ENCODE results near the gene ASCL2. TPM values are rescaled to one million over a fixed set of nuclear protein-coding genes. Genes with fewer than 3 reads are reported as not detected.

ASCL2 gene
- total RNA-seq, 1 experiment from 2014 or later: 0.35 TPM

GRCh38 chr11:2265854-2266585 is 4.4 kb downstream of the ASCL2 start:
- TF ChIP-seq CTCF (conservative IDR thresholded peaks at IDR 0.05): no peak
- H2BK120ac ChIP-seq (ENCODE audit: low read depth, low read length, poor library complexity, severe bottlenecking): no peak overlapping the region
- no peak overlapping the region for H2BK12ac ChIP-seq (ENCODE audit: insufficient read length, low read depth, low read length)
- H2BK20ac ChIP-seq (ENCODE audit: low read depth, low read length, poor library complexity, severe bottlenecking): no peak overlapping the region
- H2AFZ ChIP-seq (ENCODE audit: low read length): no peak overlapping the region
- H2AK5ac ChIP-seq (ENCODE audit: insufficient read length, low read length): no peak overlapping the region
- H4K91ac ChIP-seq (ENCODE audit: insufficient read length, low read depth, low read length): no peak overlapping the region
- no peak overlapping the region; a peak in 1 of 5 replicates for H3K4me3 Mint-ChIP-seq
- no peaks in the 10 kb centered on the region for H3K36me3 Mint-ChIP-seq (ENCODE audit: insufficient read depth in 1 of 3, low read depth in 3 of 3)
- no peak overlapping the region for H3T11ph ChIP-seq (ENCODE audit: low read length)
- H3K79me1 ChIP-seq (ENCODE audit: insufficient read depth, low read depth, low read length, poor library complexity, severe bottlenecking): no peaks in the 10 kb centered on the region
- no peak overlapping the region for H3K4me2 ChIP-seq (ENCODE audit: insufficient read depth, insufficient read length, low read length)
- H3K27me3 ChIP-seq (ENCODE audit: insufficient read depth, low read length): peaks cover 20% of the 10 kb centered on the region; the same call in 1 of the 2 replicates
- H2BK15ac ChIP-seq (ENCODE audit: low read depth, low read length): no peak overlapping the region
- H3K9me3 ChIP-seq (ENCODE audit: control insufficient read depth, low read depth, low read length): no peaks in the 10 kb centered on the region
- H3K23me2 ChIP-seq (ENCODE audit: insufficient read length, low read depth, low read length, poor library complexity, severe bottlenecking): peaks cover 5% of the 10 kb centered on the region
- DNase-seq: no peak
- no peak overlapping the region for H4K8ac ChIP-seq (replicated peaks; ENCODE audit: insufficient read length, low read depth, low read length)
- H3K27me3 Mint-ChIP-seq (ENCODE audit: low read depth): peaks cover 72% of the 10 kb centered on the region
- H3K56ac ChIP-seq (ENCODE audit: insufficient read length, low read depth, low read length): no peak overlapping the region
- H3K9me3 Mint-ChIP-seq: peaks cover 0 to 3% of the 10 kb centered on the region in 2 experiments; a peak in 3 of 5 replicates
- no peak overlapping the region for H4K5ac ChIP-seq (ENCODE audit: insufficient read length, low read depth, low read length)
- H3K9ac ChIP-seq (ENCODE audit: extremely low read depth, insufficient read length, low read length): no peak overlapping the region
- no peak overlapping the region for H3K14ac ChIP-seq (ENCODE audit: insufficient read depth, low read length)
- WGBS (ENCODE audit: extremely low coverage, insufficient read length, low lambda C conversion rate): no CpG with 5 or more reads among the region's 24 CpGs
- H3K18ac ChIP-seq (ENCODE audit: insufficient read length, low read depth, low read length): no peak overlapping the region
- H3K27ac Mint-ChIP-seq: no peak overlapping the region
- H3K4ac ChIP-seq (ENCODE audit: low read depth, low read length): no peak overlapping the region
- no peak overlapping the region for H3K23ac ChIP-seq (ENCODE audit: insufficient read length, low read depth, low read length)
- no peaks in the 10 kb centered on the region for H3K79me2 ChIP-seq (ENCODE audit: insufficient read depth, low read length)
- H3K27ac ChIP-seq (ENCODE audit: insufficient read length, low read depth, low read length): no peak overlapping the region
- no peak overlapping the region for H2BK5ac ChIP-seq (ENCODE audit: insufficient read length, low read length)
- H3K4me1 ChIP-seq (ENCODE audit: insufficient read depth, low read length): no peaks in the 10 kb centered on the region
- H4K20me1 ChIP-seq (ENCODE audit: control insufficient read depth, insufficient read depth, insufficient read length): peaks cover 4% of the 10 kb centered on the region
- peaks cover 4 to 10% of the 10 kb centered on the region in 2 experiments for H3K4me1 Mint-ChIP-seq

Data from H9 (cell line).